NCI-H2171 (cell line): ENCODE measurements around the gene SOCS6.
"Not testable (repeated sequence)": the region's sequence is repeated elsewhere in the genome, so short reads cannot be mapped to it uniquely, and the experiment has no call there.

Experiments used
- DNase-seq: peaks from one replicate; lab custom pipeline; 2025; lab: John Stamatoyannopoulos, UW

The SOCS6 gene, protein sequence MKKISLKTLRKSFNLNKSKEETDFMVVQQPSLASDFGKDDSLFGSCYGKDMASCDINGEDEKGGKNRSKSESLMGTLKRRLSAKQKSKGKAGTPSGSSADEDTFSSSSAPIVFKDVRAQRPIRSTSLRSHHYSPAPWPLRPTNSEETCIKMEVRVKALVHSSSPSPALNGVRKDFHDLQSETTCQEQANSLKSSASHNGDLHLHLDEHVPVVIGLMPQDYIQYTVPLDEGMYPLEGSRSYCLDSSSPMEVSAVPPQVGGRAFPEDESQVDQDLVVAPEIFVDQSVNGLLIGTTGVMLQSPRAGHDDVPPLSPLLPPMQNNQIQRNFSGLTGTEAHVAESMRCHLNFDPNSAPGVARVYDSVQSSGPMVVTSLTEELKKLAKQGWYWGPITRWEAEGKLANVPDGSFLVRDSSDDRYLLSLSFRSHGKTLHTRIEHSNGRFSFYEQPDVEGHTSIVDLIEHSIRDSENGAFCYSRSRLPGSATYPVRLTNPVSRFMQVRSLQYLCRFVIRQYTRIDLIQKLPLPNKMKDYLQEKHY

DNA sequence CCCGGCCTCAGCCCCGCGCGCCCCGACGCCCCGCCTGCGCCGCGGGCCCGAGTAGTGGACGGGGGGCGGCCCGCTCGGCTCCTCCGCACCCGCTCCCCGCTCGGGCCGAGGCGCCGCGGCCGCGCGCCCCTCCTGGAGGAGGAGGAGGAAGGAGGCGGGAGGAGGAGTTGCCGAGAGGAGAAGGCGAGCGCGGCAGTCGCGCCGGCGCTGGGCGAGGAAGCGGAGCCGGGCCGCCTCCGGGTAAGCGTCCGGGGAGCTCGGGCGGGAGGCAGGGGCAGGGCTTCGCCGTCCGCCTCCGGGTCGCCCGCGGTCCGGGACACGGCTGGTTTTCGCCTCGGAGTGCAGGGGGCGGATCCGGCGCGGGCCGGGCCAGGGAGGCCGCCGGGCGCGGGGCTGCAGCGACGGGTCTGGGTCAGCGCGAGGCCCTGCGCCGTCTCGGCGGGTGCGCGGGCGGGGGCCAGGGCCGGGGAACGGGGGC is at the start of gene SOCS6:
Gene SOCS6 (plus strand): TSS at position 195 of the 478 bp plus-strand sequence. CDS start 35,624 bp downstream, outside the sequence.
- peak; percentile 6 for DNase-seq

DNA sequence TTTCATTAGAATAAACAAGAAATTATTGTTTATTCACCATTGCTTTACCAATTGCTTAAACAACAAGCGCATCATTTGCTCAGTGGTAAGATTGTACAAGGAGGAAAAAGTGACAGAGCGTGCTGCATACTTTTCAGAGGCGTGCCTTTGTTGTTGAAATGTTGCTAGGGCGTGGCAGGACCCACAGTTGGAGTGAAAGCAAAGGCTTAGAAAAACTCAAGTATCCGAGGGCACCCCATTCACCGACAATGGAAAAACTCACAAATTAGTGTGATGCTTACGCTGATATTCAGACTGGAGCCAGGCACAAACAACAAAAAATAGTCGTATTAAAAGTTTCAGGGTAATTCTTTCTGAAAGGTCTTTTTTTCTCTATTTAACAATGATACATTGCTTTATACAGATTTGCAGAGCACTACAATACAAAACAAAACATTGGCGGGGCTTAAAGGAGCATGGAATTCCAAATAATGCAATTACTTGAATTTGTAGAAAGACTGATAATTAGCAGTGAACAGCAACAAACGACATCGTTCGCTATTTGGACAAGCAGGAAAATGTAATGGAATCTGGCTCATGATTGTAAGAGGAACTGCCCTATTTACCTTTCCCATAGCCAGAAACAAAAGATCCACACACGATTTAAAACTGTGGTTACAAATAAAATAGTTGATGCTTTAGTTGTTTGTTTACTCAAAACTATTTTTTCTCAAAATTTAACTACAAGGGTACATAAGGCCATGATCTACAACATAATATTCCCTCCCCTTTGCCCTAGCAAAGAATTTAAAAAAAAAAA is 45.5 kb upstream of the SOCS6 start:
- DNase-seq: no peak

DNA sequence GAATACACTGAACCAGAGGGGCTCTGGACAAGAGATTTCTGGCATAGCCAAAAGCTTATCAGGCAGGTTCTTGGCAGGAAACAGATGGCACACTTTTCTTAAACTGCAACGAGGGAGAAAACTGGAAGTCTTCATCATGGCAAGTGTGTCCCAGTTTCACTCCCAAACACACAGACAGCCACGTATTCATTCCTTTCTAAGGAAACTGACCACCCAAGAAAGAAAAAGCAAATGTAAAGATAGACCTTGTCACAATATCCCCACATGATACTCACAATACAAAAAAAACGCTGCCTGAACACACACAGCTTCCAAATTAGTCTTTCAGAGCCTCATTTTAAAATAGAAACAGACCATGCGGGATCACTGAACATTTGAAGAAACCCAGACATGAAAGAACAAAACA is 42.8 kb upstream of the SOCS6 start:
- no peak for DNase-seq

DNA sequence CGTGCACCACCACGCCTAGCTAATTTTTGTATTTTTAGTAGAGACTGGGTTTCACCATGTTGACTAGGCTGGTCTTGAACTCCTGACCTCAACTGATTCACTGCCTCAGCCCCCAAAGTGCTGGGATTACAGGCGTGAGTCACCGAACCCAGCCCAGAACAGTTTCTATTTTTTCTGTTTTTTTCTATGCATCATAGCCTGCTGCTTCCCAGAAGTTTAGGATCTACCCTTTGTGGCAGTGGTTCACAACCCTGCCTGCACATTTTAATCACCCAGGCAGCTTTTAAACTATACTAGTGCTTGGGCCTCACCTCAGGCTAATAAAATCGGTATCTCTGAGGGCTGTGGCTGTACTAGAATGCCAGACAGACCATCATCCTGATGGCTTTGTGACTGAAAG is 39.7 kb upstream of the SOCS6 start:
- DNase-seq: no peak

DNA sequence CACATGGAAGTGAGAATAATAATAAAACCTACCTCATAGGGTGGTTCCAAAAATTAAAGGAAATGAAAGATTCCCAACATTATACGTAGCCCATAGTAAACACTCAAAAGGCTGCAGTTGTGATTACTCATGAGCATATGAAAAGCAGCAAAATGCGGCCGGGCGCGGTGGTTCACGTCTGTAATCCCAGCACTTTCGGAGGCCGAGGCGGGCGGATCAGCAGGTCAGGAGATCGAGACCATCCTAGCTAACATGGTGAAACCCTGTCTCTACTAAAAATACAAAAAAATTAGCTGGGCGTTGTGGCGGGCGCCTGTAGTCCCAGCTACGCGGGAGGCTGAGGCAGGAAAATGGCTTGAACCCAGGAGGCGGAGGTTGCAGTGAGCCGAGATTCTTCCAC is 39.0 kb upstream of the SOCS6 start:
- not testable (repeated sequence) for DNase-seq

DNA sequence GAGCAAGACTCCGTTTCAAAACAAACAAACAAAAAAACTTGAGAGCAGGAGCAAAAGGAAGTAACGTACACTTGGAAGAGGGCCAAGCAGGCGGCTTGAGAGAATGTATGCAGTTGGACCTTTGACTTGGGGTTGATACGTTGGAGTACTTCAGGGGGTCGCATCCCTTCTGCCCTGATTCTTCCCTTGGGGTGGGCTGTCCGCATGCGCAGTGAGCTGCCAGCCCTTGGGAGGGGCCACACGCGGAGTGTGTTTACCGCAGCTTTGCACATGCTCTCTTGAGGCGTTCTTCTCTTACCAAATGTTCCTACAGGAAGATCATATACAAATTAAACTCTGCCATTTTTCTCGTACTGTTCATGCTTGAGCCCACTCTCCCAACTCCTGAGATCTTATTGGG is 38.1 kb upstream of the SOCS6 start:
- no peak for DNase-seq

DNA sequence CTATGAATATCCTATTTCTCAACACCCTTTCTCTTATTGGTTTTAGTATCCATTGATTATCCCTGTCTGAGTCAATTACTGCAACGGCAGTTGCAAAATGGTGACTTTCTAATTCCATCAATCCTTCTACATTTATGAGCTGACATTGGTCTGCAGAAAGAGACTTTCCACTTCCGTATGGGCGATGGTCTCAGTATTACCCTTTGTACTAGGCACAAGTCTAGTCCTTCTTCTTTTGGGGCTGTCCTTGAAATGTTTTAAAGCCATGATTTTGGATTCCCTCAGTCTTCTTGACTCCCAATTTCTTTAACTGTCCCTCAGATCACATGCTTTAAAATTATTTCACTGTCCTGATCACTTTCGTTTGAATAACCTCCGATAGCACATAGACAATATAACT is 32.7 kb upstream of the SOCS6 start:
- DNase-seq: no peak

DNA sequence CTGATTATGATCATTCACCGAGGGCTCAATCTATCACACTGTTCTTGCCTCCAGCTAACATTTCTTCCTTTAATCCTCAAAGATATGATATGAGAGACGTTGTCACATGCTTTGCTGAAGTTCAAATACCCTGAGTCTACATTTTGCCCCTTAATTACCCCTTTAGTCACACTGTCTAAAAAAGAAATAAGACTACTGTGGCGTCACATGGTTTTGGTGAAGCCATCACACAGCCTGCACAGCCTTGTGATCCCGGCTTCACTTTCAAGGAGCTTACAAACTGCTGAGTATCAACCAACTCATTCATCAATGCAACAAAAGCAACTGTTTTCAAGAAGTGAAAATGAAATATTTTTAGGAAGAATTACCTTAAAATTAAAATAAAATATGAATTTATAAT is 31.9 kb upstream of the SOCS6 start:
- no peak for DNase-seq

DNA sequence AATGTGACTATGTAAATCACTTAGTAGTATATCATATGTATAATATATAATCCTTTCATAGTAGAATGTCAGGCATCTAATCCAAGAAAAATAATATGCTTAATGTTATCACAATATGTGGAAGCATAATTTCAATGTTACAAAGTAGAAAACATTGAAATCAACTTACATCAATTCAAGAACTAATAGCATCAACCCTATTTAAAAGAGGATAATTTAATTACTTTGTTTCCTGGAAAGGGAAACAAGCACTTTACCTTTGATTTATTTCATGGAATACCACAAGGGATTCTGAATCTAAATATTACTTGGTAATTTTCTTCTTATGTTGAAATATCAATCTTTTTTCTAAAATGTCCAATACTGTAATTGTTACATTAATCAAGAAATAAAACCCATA is 30.6 kb upstream of the SOCS6 start:
- no peak for DNase-seq

DNA sequence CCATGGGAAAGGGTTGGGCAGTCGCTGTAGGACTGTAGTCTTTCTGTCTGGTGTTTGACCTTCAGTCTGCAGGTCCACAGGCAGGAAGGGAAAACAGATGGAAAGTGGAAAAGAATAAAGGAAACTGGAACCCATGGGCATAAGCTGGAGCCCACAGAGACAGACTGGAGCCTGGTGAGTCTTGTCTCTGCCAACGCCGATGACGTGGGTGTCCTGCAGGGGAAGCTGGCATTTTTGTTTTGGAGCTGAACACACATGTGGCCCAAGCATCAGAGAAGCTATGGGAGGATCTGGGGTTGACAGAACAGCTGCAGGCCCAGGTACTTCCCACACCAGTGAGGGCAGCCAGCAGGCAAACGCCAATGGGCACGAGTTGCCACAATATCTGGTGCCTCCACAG is 28.2 kb upstream of the SOCS6 start:
- no peak for DNase-seq

DNA sequence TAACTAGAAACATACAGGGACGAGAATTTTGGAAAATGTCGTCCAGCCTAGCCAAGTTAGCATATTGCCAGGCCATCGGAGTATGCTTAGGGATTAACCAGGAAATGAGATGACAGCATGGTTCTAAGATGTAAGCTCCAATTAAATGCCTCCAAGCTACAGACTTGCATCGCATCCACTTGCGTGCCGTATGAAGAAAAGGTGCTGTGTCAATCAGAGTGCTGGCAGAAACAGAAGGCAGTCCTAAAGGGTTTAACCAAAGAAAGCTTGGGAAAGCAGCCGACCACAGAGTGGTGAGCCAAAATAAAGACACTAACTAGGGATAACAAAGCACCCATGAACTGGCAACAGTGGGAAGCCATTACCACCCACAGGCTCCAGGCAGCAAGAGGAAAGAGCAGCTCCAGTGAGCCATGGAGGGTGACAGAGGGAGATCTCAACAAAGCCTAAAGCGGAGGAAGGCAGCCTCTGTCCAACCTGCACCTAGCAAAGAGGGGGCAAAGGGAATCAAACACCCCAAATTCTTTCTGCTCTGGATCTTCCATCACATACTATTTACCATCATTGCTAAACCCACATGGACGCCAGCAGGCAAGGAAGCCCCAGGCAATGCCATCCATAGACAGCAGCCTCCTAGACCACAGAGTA is 27.6 kb upstream of the SOCS6 start:
- no peak for DNase-seq

DNA sequence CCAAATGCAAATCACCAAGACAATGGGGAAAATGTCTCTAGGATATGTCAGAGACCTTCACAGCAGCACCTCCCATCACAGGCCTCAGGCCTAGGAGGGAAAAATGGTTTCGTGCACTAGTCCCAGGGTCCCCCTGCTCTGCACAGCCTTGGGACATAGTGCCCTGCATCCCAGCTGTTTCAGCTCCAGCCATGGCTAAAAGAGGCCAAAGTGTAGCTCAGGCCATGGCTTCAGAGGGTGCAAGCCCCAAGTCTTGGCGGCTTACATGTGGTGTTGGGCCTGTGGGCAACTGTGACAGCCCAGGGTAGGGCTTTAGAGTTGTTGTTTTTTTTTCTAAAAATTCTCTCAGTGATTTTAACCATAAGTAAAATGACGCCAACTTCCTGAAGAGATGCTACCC is 25.5 kb upstream of the SOCS6 start:
- no peak for DNase-seq

DNA sequence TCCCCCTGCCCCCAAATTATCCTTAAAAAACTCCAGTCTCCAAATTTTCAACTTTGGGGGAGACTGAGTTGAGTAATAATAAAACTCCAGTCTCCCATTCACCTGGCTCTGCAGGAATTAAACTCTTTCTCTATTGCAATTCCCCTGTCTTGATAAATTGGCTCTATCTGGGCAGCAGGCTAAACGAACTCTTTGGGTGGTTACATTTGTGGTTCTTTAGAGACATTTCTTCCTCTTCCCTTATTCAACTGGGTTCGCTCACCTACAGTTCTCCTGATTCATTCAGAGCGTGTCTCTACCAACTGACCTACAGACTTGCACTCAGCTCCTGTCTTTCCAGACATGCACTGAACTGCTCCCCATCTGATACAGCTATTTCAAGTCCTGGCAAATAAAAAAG is 17.1 kb upstream of the SOCS6 start:
- no peak for DNase-seq

DNA sequence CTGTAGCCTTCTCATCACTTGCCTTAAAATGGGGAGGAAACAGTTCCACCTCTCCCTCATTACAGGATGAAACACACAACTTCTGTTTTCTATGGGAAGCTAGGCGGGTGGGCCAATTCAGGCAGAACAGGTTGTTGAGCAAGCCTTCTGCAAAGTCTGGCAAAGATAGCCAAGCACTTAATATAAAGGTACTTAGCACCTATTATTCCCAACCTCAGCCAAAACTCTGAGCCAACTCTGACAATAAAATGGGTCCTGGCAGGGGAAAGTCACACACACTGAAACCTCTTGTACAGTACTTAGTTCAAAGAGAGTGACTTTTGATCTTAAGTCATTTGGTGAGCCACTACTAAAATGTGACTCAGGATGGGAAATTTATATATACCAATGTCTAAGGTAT is 15.8 kb upstream of the SOCS6 start:
- no peak for DNase-seq

DNA sequence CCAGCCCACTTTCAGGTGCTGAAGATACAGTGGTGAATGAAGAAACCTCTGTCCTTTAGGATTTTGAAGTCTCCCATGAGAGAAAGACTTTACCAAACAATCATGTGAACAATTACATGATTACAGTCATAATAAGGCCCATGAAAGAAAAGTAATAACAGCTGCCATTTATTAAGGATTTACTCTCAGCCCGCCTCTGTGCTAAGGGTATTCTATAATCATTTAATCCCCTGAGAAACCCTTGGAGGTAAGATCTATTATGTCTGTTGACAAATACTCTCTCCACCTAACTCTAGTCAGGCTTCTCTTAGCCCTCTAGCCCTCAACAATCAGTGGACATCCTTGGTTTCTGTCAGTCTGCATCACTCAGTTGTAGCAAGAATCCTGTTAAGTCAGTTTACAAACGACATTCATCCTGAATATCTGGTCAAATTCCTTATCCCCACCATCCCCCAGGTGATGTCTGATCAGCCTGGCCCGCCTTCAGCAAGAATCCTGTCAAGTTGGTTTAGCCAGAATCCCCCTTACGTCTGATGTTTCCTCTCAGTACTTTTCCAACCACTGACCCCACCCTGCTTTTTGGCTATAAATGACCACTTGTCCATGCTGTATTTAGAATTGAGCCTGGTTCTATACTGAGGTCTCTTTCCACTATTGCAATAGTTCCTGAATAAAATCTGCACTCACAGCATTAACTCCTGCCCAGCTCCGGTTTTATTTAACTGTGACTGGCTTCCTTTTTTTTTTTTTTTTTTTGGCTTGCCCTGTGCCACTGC is 12.2 kb upstream of the SOCS6 start:
- DNase-seq: no peak

DNA sequence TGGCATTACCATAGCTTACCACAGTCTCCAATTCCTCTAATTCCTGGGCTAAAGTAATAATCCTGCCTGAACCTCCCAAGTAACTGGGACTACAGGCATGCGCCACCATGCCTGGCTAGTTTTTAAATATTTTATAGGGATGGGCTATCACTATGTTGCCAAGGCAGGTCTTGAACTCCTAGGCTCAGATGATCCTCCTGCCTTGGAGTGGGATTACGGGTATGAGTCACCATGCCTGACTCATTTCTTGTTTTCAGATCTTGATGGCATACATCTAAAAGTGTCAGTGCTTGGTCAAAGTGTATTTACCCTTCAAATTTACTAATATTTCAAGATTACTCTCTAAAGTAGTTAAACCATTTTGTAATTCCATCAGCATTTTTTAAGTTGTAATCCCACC is 9.4 kb upstream of the SOCS6 start:
- DNase-seq: no peak

DNA sequence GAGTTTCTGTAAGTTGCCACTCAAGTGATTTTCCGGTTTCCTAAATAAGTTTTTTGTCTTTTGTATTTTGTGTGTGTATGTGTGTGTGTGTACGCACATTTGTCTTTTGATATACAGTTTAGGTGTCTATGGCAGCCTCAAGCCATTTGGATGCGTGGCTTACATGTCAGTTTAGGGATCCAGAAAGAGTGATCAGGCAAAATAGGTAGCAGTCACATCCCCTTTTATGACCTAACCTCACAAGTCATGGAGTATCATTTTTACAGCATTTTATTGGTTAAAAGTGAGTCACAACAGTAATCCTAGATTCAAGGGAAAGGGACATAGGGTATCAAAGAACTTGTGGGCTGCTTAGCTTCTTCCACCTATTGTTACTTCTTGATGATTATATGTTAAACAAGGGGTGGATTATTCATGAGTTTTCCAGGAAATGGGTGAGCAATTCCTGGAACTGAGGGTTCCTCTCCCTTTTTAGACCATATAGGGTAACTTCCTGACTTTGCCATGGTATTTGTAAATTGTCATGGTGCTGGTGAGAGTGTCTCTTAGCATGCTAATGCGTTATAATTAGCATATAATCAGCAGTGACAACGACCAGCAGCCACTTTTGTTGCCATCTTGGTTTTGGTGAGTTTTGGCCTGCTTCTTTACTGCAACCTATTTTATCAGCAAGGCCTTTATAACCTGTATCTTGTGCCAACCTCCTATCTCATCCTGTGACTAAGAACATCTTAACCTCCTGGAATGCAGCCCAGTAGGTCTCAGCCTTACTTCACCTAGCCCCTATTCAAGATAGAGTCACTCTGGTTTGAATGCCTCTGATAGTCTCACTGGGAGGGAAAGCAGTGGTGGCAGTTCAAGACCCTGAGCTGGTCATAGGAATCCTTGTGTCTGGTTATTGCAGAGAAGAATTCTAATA is 8.6 kb upstream of the SOCS6 start:
- no peak for DNase-seq

DNA sequence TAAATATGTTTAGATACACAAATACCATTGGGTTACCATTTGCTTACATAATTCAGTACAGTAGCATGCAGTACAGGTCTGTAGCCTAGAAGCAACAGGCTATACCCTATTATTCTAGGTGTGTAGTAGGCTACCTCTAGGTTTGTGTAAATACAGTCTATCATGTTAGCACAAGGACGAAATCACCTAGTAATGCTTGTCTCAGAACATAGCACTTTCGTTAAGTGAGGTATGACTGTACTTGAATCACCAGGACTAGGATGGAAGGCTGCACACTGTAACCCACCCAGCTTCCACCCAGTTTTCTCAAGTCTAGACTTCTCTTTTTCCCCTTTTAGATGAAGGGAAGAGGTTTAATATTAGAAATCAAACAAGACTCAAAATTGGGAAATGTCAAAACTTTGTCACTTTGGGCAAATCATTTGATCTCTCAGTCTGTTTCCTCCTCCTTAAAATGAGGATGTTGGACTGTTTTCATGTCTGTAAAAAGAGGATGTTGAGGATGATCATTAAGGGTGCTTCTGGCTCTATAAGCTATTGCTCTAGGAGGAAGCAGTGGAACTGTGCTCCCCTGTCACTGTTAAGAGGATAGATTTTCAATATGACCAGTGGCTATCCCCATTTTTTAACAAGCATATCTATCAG is 3.7 kb upstream of the SOCS6 start:
- no peak for DNase-seq

DNA sequence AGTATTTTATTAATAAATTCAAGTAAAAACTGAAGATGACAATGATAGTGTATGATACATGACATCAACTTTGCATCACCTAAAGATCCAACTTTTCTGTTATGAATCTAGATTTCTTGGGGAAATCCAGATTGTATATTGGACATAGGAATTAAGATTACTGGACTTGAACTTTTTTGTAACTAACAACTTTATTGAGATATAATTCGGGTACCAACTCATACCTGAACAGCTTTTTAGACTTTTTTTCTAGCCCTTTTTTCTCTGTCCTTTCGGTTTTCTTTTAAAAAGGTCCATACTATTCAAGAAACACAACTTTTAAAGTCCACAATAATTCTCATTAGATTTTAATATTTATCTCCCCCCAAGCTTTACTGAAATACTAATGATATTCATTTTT is 1.1 kb upstream of the SOCS6 start:
- DNase-seq: no peak
